ENCODE results near the gene SLC16A4. TPM values are rescaled to one million over a fixed set of nuclear protein-coding genes. Genes with fewer than 3 reads are reported as not detected.

Gene SLC16A4
- total RNA-seq, 2 donors from 2014 or later = 1.6 to 2.2 TPM

- intact Hi-C loops (cut with DNase I, micrococcal nuclease) = no loop called here
- ATAC-seq (no peak), DNase-seq (no peak)
These were observed 10.0 kb downstream of the SLC16A4 start for GRCh38 chr1:110380672-110381283.

- DNase-seq (no peak), ATAC-seq (no peak)
- intact Hi-C loops (cut with DNase I, micrococcal nuclease) = no loop called here
These were observed 15.3 kb downstream of the SLC16A4 start for GRCh38 chr1:110375490-110375889.

GRCh38 chr1:110370827-110371226 lies 20.0 kb downstream of the SLC16A4 start:
- intact Hi-C loops (cut with DNase I, micrococcal nuclease) = no loop called here
- DNase-seq = no peak
- ATAC-seq = no peak

- ATAC-seq = no peak
- intact Hi-C loops (cut with DNase I, micrococcal nuclease) = no loop called here
- no peak for DNase-seq
These were observed 26.6 kb downstream of the SLC16A4 start for GRCh38 chr1:110364221-110364620.

- no peak for ATAC-seq
- DNase-seq = no peak
- intact Hi-C loops (cut with DNase I, micrococcal nuclease) = no loop called here
These were observed 29.0 kb downstream of the SLC16A4 start for GRCh38 chr1:110361856-110362255.

GRCh38 chr1:110360431-110360830 lies 30.4 kb downstream of the SLC16A4 start:
- intact Hi-C loops (cut with DNase I, micrococcal nuclease) = no loop called here
- DNase-seq (no peak), ATAC-seq (no peak)

- intact Hi-C loops (cut with DNase I, micrococcal nuclease) = no loop called here
- no peak for DNase-seq
- peak; percentile 91 for ATAC-seq
These were observed 34.4 kb downstream of the SLC16A4 start for GRCh38 chr1:110356379-110356778.

GRCh38 chr1:110355321-110355720 lies 35.5 kb downstream of the SLC16A4 start:
- DNase-seq = no peak

GRCh38 chr1:110350360-110350759 lies 40.5 kb downstream of the SLC16A4 start:
- DNase-seq = no peak
- ATAC-seq = no peak
- intact Hi-C loops (cut with DNase I, micrococcal nuclease) = no loop called here

More at GRCh38 chr1:110355321-110355720, 35.5 kb downstream of the SLC16A4 start:
- intact Hi-C loops (cut with DNase I, micrococcal nuclease) = no loop called here
- ATAC-seq = no peak

- DNase-seq (no peak), ATAC-seq (no peak)
These were observed 42.1 kb downstream of the SLC16A4 start for GRCh38 chr1:110348771-110349170.

GRCh38 chr1:110348050-110348449 lies 42.8 kb downstream of the SLC16A4 start:
- intact Hi-C loops (cut with DNase I, micrococcal nuclease) = no loop called here
- DNase-seq = no peak
- ATAC-seq = no peak

More at GRCh38 chr1:110348771-110349170, 42.1 kb downstream of the SLC16A4 start:
- intact Hi-C loops (cut with DNase I, micrococcal nuclease) = no loop called here

- intact Hi-C loops (cut with DNase I, micrococcal nuclease) = no loop called here
- ATAC-seq (no peak), DNase-seq (no peak)
These were observed 43.5 kb downstream of the SLC16A4 start for GRCh38 chr1:110347182-110347893.

GRCh38 chr1:110346690-110347089 lies 44.1 kb downstream of the SLC16A4 start:
- ATAC-seq (no peak), DNase-seq (no peak)
- intact Hi-C loops (cut with DNase I, micrococcal nuclease) = no loop called here

GRCh38 chr1:110345480-110345879 lies 45.3 kb downstream of the SLC16A4 start:
- DNase-seq (no peak), ATAC-seq (no peak)
- intact Hi-C loops (cut with DNase I, micrococcal nuclease) = no loop called here

- ATAC-seq (no peak), DNase-seq (no peak)
- intact Hi-C loops (cut with DNase I, micrococcal nuclease) = no loop called here
These were observed 46.7 kb downstream of the SLC16A4 start for GRCh38 chr1:110344152-110344551.

GRCh38 chr1:110343249-110343648 lies 47.6 kb downstream of the SLC16A4 start:
- intact Hi-C loops (cut with DNase I, micrococcal nuclease) = no loop called here
- ATAC-seq (no peak), DNase-seq (no peak)

- no peak for ATAC-seq
- no peak for DNase-seq
- intact Hi-C loops (cut with DNase I, micrococcal nuclease) = no loop called here
These were observed 48.9 kb downstream of the SLC16A4 start for GRCh38 chr1:110341872-110342331.

GRCh38 chr1:110341146-110341871 lies 49.5 kb downstream of the SLC16A4 start:
- intact Hi-C loops (cut with DNase I, micrococcal nuclease) = no loop called here
- DNase-seq (no peak), ATAC-seq (no peak)

GRCh38 chr1:110340207-110340468 lies 50.7 kb downstream of the SLC16A4 start:
- intact Hi-C loops (cut with DNase I, micrococcal nuclease) = no loop called here
- ATAC-seq = no peak
- DNase-seq = peak in 1 of 2 donors; percentile 46
